ENCODE data around the gene LRRC59.

The LRRC59 gene

DNA sequence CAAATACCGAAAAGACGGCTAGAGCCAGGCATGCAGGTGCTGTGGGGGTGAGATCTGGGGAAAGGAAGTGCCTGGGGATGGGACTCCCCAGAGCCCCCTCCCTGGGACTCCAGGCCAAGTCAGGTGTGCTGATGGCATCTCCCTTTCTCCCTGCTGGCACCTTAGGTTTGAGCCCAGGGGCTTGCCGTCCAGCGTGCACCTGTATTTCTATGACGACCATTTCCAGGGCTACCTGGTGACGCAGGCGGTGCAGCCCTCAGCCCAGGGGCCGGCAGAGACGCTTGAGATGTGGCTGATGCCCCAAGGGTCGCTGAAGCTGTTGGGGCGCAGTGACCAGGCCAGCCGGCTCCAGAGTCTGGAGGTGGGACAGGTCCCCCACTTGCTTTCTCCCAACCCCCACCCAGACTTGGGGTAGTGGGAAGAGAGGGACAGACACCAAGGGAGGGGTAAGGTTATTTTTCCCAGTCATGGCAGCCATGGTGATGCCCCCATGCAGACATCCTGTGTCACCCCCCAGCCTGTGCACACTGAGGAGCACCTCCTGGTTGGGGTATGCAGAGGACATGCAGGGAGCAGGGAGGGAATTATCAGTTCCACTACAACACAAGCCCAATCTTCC, 40.3 kb downstream of the LRRC59 start:
- ATAC-seq = no peak
- no peak for TF ChIP-seq ZNF565 (CRISPR knock-in tag; conservative IDR thresholded peaks at IDR 0.05; ENCODE audit: low read depth)
- TF ChIP-seq SNAI2 (CRISPR knock-in tag; IDR thresholded peaks at IDR 0.05) = no peak
- no peak for TF ChIP-seq RARB (CRISPR knock-in tag; IDR thresholded peaks at IDR 0.05)
- no peak for TF ChIP-seq ZFP3 (CRISPR knock-in tag; IDR thresholded peaks at IDR 0.05)
- no peak for TF ChIP-seq TOX (CRISPR knock-in tag; IDR thresholded peaks at IDR 0.05; ENCODE audit: borderline replicate concordance)
- TF ChIP-seq PPARA (CRISPR knock-in tag; IDR thresholded peaks at IDR 0.05; ENCODE audit: borderline replicate concordance) = no peak
- TF ChIP-seq GLIS3 (CRISPR knock-in tag; IDR thresholded peaks at IDR 0.05) = no peak
- TF ChIP-seq ZC3H10 (CRISPR knock-in tag; IDR thresholded peaks at IDR 0.05) = no peak
- TF ChIP-seq BACH2 (CRISPR knock-in tag; IDR thresholded peaks at IDR 0.05; ENCODE audit: borderline replicate concordance) = no peak
- no peak for TF ChIP-seq TCF4 (CRISPR knock-in tag; IDR thresholded peaks at IDR 0.05; ENCODE audit: borderline replicate concordance)
- TF ChIP-seq ZNF8 (CRISPR knock-in tag; IDR thresholded peaks at IDR 0.05) = no peak
- TF ChIP-seq OSR1 (CRISPR knock-in tag; IDR thresholded peaks at IDR 0.05) = no peak
- no peak for TF ChIP-seq CREB5 (CRISPR knock-in tag; IDR thresholded peaks at IDR 0.05; ENCODE audit: low read depth)

GRCh38 chr17:50356418-50356817, 40.9 kb downstream of the LRRC59 start:
- no peak for ATAC-seq
- TF ChIP-seq TSHZ2 (CRISPR knock-in tag; IDR thresholded peaks at IDR 0.05) = no peak
- no peak for TF ChIP-seq OSR1 (CRISPR knock-in tag; IDR thresholded peaks at IDR 0.05)
- no peak for TF ChIP-seq CSRNP3 (CRISPR knock-in tag; IDR thresholded peaks at IDR 0.05)
- TF ChIP-seq GLIS3 (CRISPR knock-in tag; IDR thresholded peaks at IDR 0.05) = no peak

DNA sequence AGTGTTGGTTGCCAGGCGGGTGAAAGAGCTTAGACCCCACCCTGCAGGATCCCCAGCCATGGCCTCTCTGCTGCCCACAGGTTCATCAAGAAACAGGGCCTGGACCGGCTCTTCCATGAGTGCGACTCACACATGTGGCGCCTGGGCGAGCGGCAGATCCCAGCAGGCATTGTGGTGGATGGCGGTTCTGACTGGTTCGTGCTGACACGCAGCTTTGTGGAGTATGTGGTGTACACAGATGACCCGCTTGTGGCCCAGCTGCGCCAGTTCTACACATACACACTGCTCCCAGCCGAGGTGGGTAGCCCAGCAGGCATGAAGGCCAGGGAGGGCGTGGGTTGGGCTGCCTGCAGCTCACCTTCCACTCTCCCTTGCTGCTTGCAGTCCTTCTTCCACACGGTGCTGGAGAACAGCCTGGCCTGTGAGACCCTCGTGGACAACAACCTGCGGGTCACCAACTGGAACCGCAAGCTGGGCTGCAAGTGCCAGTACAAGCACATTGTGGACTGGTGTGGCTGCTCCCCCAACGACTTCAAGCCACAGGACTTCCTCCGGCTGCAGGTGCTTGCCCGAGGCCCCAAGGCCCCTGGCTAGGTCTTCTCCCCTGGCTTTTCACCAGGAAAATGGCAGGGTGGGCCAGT, 41.5 kb downstream of the LRRC59 start:
- ATAC-seq = no peak
- TF ChIP-seq, protein P1, sequence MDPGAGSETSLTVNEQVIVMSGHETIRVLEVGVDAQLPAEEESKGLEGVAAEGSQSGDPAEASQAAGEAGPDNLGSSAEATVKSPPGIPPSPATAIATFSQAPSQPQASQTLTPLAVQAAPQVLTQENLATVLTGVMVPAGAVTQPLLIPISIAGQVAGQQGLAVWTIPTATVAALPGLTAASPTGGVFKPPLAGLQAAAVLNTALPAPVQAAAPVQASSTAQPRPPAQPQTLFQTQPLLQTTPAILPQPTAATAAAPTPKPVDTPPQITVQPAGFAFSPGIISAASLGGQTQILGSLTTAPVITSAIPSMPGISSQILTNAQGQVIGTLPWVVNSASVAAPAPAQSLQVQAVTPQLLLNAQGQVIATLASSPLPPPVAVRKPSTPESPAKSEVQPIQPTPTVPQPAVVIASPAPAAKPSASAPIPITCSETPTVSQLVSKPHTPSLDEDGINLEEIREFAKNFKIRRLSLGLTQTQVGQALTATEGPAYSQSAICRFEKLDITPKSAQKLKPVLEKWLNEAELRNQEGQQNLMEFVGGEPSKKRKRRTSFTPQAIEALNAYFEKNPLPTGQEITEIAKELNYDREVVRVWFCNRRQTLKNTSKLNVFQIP (CRISPR knock-in tag; IDR thresholded peaks at IDR 0.05; ENCODE audit: borderline replicate concordance, low read depth) = no peak
- TF ChIP-seq ZNF70 (CRISPR knock-in tag; IDR thresholded peaks at IDR 0.05) = no peak
- TF ChIP-seq ZFP30 (CRISPR knock-in tag; IDR thresholded peaks at IDR 0.05) = no peak
- TF ChIP-seq ZC3H10 (CRISPR knock-in tag; IDR thresholded peaks at IDR 0.05) = no peak
- TF ChIP-seq GLIS3 (CRISPR knock-in tag; IDR thresholded peaks at IDR 0.05) = no peak
- no peak for TF ChIP-seq ISL1 (CRISPR knock-in tag; IDR thresholded peaks at IDR 0.05)
- TF ChIP-seq TSHZ2 (CRISPR knock-in tag; IDR thresholded peaks at IDR 0.05) = no peak
- TF ChIP-seq, protein P2, sequence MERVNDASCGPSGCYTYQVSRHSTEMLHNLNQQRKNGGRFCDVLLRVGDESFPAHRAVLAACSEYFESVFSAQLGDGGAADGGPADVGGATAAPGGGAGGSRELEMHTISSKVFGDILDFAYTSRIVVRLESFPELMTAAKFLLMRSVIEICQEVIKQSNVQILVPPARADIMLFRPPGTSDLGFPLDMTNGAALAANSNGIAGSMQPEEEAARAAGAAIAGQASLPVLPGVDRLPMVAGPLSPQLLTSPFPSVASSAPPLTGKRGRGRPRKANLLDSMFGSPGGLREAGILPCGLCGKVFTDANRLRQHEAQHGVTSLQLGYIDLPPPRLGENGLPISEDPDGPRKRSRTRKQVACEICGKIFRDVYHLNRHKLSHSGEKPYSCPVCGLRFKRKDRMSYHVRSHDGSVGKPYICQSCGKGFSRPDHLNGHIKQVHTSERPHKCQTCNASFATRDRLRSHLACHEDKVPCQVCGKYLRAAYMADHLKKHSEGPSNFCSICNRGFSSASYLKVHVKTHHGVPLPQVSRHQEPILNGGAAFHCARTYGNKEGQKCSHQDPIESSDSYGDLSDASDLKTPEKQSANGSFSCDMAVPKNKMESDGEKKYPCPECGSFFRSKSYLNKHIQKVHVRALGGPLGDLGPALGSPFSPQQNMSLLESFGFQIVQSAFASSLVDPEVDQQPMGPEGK (CRISPR knock-in tag; IDR thresholded peaks at IDR 0.05; ENCODE audit: borderline replicate concordance) = no peak
- no peak for TF ChIP-seq ZFP3 (CRISPR knock-in tag; IDR thresholded peaks at IDR 0.05)
- no peak for TF ChIP-seq CSRNP3 (CRISPR knock-in tag; IDR thresholded peaks at IDR 0.05)
- TF ChIP-seq CSDC2 (CRISPR knock-in tag; IDR thresholded peaks at IDR 0.05) = no peak
- no peak for TF ChIP-seq ESRRG (CRISPR knock-in tag; IDR thresholded peaks at IDR 0.05)
- no peak for TF ChIP-seq CREB5 (CRISPR knock-in tag; IDR thresholded peaks at IDR 0.05; ENCODE audit: low read depth)
